HFFc6 (cell line): Measurements from ENCODE around the gene HSF5. TPM values are rescaled to one million over a fixed set of nuclear protein-coding genes. Genes with fewer than 3 reads are reported as not detected.

Source experiments
- DNase-seq: peaks from one replicate; pipeline ENCODE4 v3.0.0-alpha.2; 2018
- H3K27ac Mint-ChIP-seq: 2 replicates; pipeline ENCODE4 v1.8.0; 2020; ENCODE audit warnings: mild to moderate bottlenecking, mixed read lengths
- H3K27me3 Mint-ChIP-seq: 2 replicates; pipeline ENCODE4 v1.8.0; 2021; ENCODE audit warnings: mild to moderate bottlenecking, moderate library complexity, mixed read lengths; ENCODE audit not compliant: insufficient read depth
- H3K36me3 Mint-ChIP-seq: 2 replicates; pipeline ENCODE4 v1.8.0; 2021; ENCODE audit warnings: low read depth, mixed read lengths
- H3K4me1 Mint-ChIP-seq: 2 replicates; pipeline ENCODE4 v1.8.0; 2020; ENCODE audit warnings: low read depth, mixed read lengths
- H3K4me3 Mint-ChIP-seq: 2 replicates; pipeline ENCODE4 v1.8.0; 2020; ENCODE audit warnings: mild to moderate bottlenecking, moderate library complexity, mixed read lengths
- H3K9me3 Mint-ChIP-seq: 2 replicates; pipeline ENCODE4 v1.8.0; 2020; ENCODE audit warnings: mild to moderate bottlenecking, mixed read lengths
- total RNA-seq, 6 experiments: library from RNA; stranded (reverse); fragmentation: NEBNext Ultra II Directional; extraction: Animal tissue kit (Norgen Biotek cat#: 25700); gene quantifications; 2 replicates in 1 of 6; 3 replicates in 5 of 6; pipeline ENCODE4 v1.2.3, GENCODE V29; 2021
- TF ChIP-seq, protein P1 (sequence below): fragments of 200-600 bp; sonication (generic); IDR thresholded peaks from 2 replicates; pipeline ENCODE4 v1.5.0; 2021; ENCODE audit warnings: antibody characterized with exemption, mild to moderate bottlenecking

The HSF5 gene
- total RNA-seq, 6 experiments from 2014 or later: not detected

DNA sequence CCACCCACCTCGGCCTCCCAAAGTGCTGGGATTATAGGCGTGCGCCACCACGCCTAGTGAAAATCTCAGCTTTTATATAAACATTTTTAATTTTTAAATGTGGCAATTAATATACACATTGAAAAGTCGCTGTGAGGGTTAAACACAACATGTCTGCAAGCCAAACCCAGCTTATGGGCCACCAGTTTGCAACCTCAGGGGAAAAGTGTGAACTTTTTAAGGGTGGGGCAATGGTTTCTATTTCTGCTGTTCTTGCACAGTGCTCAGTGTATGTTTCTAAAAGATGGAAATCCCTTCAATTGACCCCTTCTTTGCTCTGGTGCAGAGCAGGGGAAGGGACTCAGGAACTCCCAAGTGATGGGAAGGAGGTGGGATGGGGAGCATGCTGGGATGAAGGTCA, 117.9 kb downstream of the HSF5 start:
- Mint-ChIP-seq H3K27me3 (peaks cover 50% of the 10 kb centered on the region), H3K9me3 (no peaks in the 10 kb centered on the region), H3K4me3 (no peak overlapping the region), H3K36me3 (no peaks in the 10 kb centered on the region), H3K4me1 (no peaks in the 10 kb centered on the region), H3K27ac (no peak overlapping the region)
- DNase-seq: no peak
- TF ChIP-seq, protein P1, sequence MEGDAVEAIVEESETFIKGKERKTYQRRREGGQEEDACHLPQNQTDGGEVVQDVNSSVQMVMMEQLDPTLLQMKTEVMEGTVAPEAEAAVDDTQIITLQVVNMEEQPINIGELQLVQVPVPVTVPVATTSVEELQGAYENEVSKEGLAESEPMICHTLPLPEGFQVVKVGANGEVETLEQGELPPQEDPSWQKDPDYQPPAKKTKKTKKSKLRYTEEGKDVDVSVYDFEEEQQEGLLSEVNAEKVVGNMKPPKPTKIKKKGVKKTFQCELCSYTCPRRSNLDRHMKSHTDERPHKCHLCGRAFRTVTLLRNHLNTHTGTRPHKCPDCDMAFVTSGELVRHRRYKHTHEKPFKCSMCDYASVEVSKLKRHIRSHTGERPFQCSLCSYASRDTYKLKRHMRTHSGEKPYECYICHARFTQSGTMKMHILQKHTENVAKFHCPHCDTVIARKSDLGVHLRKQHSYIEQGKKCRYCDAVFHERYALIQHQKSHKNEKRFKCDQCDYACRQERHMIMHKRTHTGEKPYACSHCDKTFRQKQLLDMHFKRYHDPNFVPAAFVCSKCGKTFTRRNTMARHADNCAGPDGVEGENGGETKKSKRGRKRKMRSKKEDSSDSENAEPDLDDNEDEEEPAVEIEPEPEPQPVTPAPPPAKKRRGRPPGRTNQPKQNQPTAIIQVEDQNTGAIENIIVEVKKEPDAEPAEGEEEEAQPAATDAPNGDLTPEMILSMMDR: no peak

Other genes with a start within 250 kb of the HSF5 start
- not detected for gene LPO, start 249.8 kb downstream of the HSF5 start, total RNA-seq
- gene MPO, start 207.5 kb downstream of the HSF5 start, total RNA-seq: not detected
- 1 to 10 TPM in 4 of 6 experiments, under 1 TPM in 2; 0.50 to 1.8 (median 1.3) TPM for gene TSPOAP1, start 159.6 kb downstream of the HSF5 start, total RNA-seq
- gene SUPT4H1, start 136.2 kb downstream of the HSF5 start, total RNA-seq: 100 to 1,000 TPM in 4 of 6 experiments, 10 to 100 TPM in 2; 95.6 to 110 (median 105) TPM
- not detected for gene RNF43, start 70.9 kb downstream of the HSF5 start, total RNA-seq
- gene MTMR4, start 26.2 kb upstream of the HSF5 start, total RNA-seq: 10 to 100 TPM; 25.3 to 32.2 (median 28.2) TPM
- gene TEX14, start 203.6 kb upstream of the HSF5 start, total RNA-seq: under 1 TPM in 1 of 6 experiments, not detected in 5; 0.20 TPM
- gene RAD51C, start 204.2 kb upstream of the HSF5 start, total RNA-seq: 10 to 100 TPM; 20.8 to 27.4 (median 24.8) TPM